NCI-H187 (cell line): ENCODE data around the gene RBM17.
"Not testable (repeated sequence)": the region's sequence is repeated elsewhere in the genome, so short reads cannot be mapped to it uniquely, and the experiment has no call there.

ENCODE experiments used
- DNase-seq, 2 experiments: peaks; one replicate each; lab custom pipeline; 2025; lab: John Stamatoyannopoulos, UW

Gene RBM17

GRCh38 chr10:6161921-6162320 is 73.1 kb downstream of the RBM17 start:
- no peak for DNase-seq

DNA sequence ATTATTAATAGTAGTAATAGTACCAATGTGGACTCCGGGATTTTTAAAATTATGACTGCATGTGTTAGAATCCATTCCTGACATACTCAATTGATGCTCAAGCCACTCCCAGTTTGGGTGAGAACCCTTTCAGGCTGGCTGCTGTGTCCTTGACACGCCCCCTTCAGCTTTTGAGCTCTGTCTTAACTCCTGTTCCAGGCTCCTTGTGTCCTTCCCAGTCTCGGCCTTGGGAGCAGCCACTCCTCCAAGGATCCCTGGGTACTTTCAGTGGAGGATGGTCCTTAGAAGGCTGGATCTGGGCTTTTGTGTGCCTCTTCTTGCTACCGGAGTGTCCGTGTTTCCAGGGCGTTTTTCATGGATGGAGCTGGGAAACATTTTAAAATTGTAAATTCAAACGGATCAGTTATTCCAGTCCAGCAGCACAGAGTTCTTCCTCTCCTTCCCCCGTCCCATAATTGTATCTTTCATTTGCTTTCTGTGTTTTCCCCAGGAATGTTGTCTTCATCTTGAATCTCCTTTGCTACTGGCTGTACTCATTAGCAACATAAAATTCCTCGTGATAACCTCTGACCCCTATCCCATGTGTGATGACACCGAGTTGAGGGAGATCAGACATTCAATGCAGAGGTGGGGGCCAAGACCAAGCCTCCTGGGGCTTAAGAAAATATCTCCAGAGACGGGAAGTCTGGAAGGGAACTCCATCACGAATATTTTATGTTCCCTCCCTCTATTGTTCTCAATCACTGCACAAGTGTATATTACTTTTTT is 73.9 kb downstream of the RBM17 start:
- no peak for DNase-seq

GRCh38 chr10:6163364-6164270 is 74.8 kb downstream of the RBM17 start:
- DNase-seq = peak; percentile 30 to 45

DNA sequence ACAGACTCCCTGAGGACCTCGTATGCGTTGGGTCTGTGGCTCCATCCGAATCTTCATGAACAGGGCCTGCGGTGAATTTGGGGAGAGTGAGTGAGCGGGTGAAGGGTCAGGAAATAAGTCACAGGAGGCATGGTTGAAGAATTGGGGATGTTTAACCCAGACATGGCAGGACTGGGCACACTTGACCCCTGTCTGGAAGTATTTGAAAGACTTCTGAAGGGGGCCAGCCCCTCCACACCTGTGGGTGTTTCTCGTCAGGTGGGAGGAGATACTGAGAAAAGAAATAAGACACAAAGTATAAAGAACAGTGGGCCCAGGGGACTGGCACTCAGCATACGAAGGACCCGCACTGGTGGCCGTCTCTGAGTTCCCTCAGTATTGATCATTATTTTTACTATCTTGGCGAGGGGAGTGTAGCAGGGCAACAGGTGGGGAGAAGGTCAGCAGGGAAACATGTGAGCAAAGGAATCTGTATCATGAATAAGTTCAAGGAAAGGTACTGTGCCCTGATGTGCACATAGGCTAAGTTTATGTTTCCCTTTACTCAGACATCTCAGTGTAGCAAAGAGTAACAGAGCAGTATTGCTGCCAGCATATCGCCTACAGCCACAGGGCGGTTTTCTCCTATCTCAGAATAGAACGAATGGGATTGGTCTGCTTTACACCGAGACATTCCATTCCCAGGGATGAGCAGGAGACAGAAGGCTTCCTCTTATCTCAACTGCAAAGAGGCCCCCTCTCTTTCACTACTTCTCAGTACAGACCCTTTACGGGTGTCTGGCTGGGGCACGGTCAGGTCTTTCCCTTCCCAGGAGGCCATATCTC is 75.6 kb downstream of the RBM17 start:
- DNase-seq = no peak

DNA sequence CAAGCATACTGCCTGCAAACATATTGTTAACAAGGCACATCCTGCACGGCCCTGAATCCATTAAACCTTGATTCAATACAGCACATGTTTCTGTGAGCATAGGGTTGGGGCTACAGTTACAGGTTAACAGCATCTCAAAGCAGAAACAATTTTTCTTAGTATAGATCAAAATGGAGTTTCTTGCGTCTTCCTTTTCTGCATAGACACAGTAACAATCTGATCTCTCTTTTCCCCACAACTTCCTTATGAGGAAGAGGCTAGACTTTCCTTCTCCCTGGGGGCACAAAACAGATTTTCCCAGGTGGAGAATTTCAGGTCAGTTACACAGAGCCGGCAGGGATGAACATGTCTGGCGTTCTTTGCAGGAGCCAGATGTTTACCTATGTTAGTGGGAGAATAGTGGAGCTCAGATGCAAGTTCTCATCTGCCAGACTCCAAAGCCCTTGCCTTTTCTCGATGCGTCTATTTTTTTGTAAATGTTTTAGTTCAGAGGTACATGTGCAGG is 76.4 kb downstream of the RBM17 start:
- DNase-seq = no peak

DNA sequence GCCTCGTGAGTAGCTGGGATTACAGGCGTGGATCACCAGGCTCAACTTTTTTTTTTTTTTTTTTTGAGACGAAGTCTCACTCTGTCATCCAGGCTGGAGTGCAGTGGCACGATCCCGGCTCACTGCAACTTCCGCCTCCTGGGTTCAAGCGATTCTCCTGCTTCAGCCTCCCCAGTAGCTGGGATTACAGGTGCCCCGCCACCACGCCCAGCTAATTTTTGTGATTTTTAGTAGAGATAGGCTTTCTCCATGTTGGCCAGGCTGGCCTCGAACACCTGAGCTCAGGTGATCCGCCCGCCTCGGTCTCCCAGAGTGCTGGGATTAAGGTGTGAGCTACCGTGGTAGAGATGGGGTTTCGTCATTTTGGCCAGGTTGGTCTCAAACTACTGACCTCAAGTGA is 77.1 kb downstream of the RBM17 start:
- not testable (repeated sequence) for DNase-seq
